ENCODE data around the gene KIF5C.
"Not testable (repeated sequence)": the region's sequence is repeated elsewhere in the genome, so short reads cannot be mapped to it uniquely, and the experiment has no call there.

The KIF5C gene

GRCh38 chr2:148978026-148978685 lies 103.1 kb downstream of the KIF5C start:
- no peak overlapping the region for H3K27ac ChIP-seq
- TF ChIP-seq CTCF (IDR thresholded peaks at IDR 0.05) (no peak), ZFX (IDR thresholded peaks at IDR 0.05; ENCODE audit: borderline replicate concordance) (no peak)

GRCh38 chr2:148978706-148979105 lies 103.7 kb downstream of the KIF5C start:
- H3K27ac ChIP-seq = no peak overlapping the region
- no peak for TF ChIP-seq CTCF (IDR thresholded peaks at IDR 0.05)
- TF ChIP-seq ZFX (IDR thresholded peaks at IDR 0.05; ENCODE audit: borderline replicate concordance) = no peak

GRCh38 chr2:148979164-148979918 lies 104.3 kb downstream of the KIF5C start:
- no peak overlapping the region for H3K27ac ChIP-seq
- no peak for TF ChIP-seq ZFX (IDR thresholded peaks at IDR 0.05; ENCODE audit: borderline replicate concordance)

GRCh38 chr2:148979919-148980277 lies 104.9 kb downstream of the KIF5C start:
- TF ChIP-seq ZFX (IDR thresholded peaks at IDR 0.05; ENCODE audit: borderline replicate concordance) = no peak
- no peak for TF ChIP-seq CTCF (IDR thresholded peaks at IDR 0.05)
- no peak overlapping the region for H3K27ac ChIP-seq

GRCh38 chr2:148980496-148980895 lies 105.5 kb downstream of the KIF5C start:
- not testable (repeated sequence) for H3K27ac ChIP-seq

GRCh38 chr2:148981324-148981723 lies 106.3 kb downstream of the KIF5C start:
- TF ChIP-seq ZFX (IDR thresholded peaks at IDR 0.05; ENCODE audit: borderline replicate concordance) = no peak
- TF ChIP-seq CTCF (IDR thresholded peaks at IDR 0.05) = no peak

GRCh38 chr2:148981781-148982180 lies 106.8 kb downstream of the KIF5C start:
- TF ChIP-seq ZFX (IDR thresholded peaks at IDR 0.05; ENCODE audit: borderline replicate concordance) = no peak
- TF ChIP-seq CTCF (IDR thresholded peaks at IDR 0.05) = no peak
- no peak overlapping the region for H3K27ac ChIP-seq

More at GRCh38 chr2:148981324-148981723, 106.3 kb downstream of the KIF5C start:
- H3K27ac ChIP-seq = no peak overlapping the region

- TF ChIP-seq ZFX (IDR thresholded peaks at IDR 0.05; ENCODE audit: borderline replicate concordance) = no peak
- TF ChIP-seq CTCF (IDR thresholded peaks at IDR 0.05) = no peak
- H3K27ac ChIP-seq = no peak overlapping the region
Observed at GRCh38 chr2:148982282-148982681, 107.3 kb downstream of the KIF5C start.
